HG02981 (cell line): ENCODE results near the gene SUN5.
"Not testable (repeated sequence)": the region's sequence is repeated elsewhere in the genome, so short reads cannot be mapped to it uniquely, and the experiment has no call there.

Experiments used
- ATAC-seq: cut with Tn5 transposase; IDR thresholded peaks from one replicate; pipeline ENCODE4 v1.9.1; 2021; ENCODE audit warnings: mild to moderate bottlenecking, moderate library complexity; ENCODE audit not compliant: unreplicated experiment

Gene SUN5

GRCh38 chr20:32965581-32966373 is 38.5 kb downstream of the SUN5 start:
- ATAC-seq: no peak

- no peak for ATAC-seq
These were observed 39.1 kb downstream of the SUN5 start for GRCh38 chr20:32965115-32965514.

- ATAC-seq: no peak
These were observed 39.7 kb downstream of the SUN5 start for GRCh38 chr20:32964575-32964974.

- no peak for ATAC-seq
These were observed 41.1 kb downstream of the SUN5 start for GRCh38 chr20:32963176-32963575.

- ATAC-seq: not testable (repeated sequence)
These were observed 41.6 kb downstream of the SUN5 start for GRCh38 chr20:32962646-32963045.

GRCh38 chr20:32962053-32962452 is 42.2 kb downstream of the SUN5 start:
- ATAC-seq: no peak

GRCh38 chr20:32960849-32961731 is 43.1 kb downstream of the SUN5 start:
- no peak for ATAC-seq

GRCh38 chr20:32960222-32960518 is 44.1 kb downstream of the SUN5 start:
- ATAC-seq: no peak

- ATAC-seq: no peak
These were observed 44.6 kb downstream of the SUN5 start for GRCh38 chr20:32959351-32960221.

GRCh38 chr20:32958574-32958973 is 45.7 kb downstream of the SUN5 start:
- no peak for ATAC-seq

GRCh38 chr20:32957459-32957858 is 46.8 kb downstream of the SUN5 start:
- no peak for ATAC-seq

GRCh38 chr20:32950539-32950938 is 53.7 kb downstream of the SUN5 start:
- not testable (repeated sequence) for ATAC-seq

- ATAC-seq: no peak
These were observed 57.6 kb downstream of the SUN5 start for GRCh38 chr20:32946629-32947028.

- no peak for ATAC-seq
These were observed 58.5 kb downstream of the SUN5 start for GRCh38 chr20:32945710-32946221.

- ATAC-seq: no peak
These were observed 60.7 kb downstream of the SUN5 start for GRCh38 chr20:32943490-32944052.

GRCh38 chr20:32941155-32941885 is 62.9 kb downstream of the SUN5 start:
- ATAC-seq: no peak

- ATAC-seq: no peak
These were observed 69.7 kb downstream of the SUN5 start for GRCh38 chr20:32934580-32934979.
